Measurements from ENCODE around the gene FYN. TPM values are rescaled to one million over a fixed set of nuclear protein-coding genes. Genes with fewer than 3 reads are reported as not detected.

FYN gene
- polyA plus RNA-seq, 4 donors = 17.9 to 33.8 (median 24.8) TPM

- no peaks in the 10 kb centered on the region for H3K27me3 ChIP-seq (ENCODE audit: control insufficient read depth in 3 of 3, insufficient read depth in 3 of 3, low read length in 3 of 3)
- H3K27ac ChIP-seq (ENCODE audit: low read depth in 1 of 3, low read length in 2 of 3) = no peak overlapping the region
- H3K9me3 ChIP-seq (ENCODE audit: control insufficient read depth in 2 of 2, insufficient read depth in 1 of 2, low read depth in 1 of 2, low read length in 1 of 2) = no peaks in the 10 kb centered on the region
- peaks cover 0 to 8% (median 0%) of the 10 kb centered on the region in 3 donors for H3K4me1 ChIP-seq (ENCODE audit: control insufficient read depth in 3 of 3, insufficient read depth in 2 of 3, low read depth in 1 of 3, low read length in 2 of 3)
- 93 to 96% (median 93%) methylated on average over 6 of the region's 6 CpGs for whole genome bisulfite sequencing, 3 donors
- H3K36me3 ChIP-seq (ENCODE audit: control insufficient read depth in 3 of 3, insufficient read depth in 2 of 3, low read depth in 1 of 3, low read length in 3 of 3) = peaks cover 0 to 3% (median 0%) of the 10 kb centered on the region in 3 donors
- FAIRE-seq (no peak), DNase-seq (no peak)
- H3K4me3 ChIP-seq (ENCODE audit: low read depth in 1 of 3, low read length in 3 of 3) = no peak overlapping the region
Observed at GRCh38 chr6:111770263-111771093, 102.8 kb downstream of the FYN start.

GRCh38 chr6:111769365-111770152 is 103.7 kb downstream of the FYN start:
- peaks cover 0 to 3% (median 0%) of the 10 kb centered on the region in 3 donors for H3K36me3 ChIP-seq (ENCODE audit: control insufficient read depth in 3 of 3, insufficient read depth in 2 of 3, low read depth in 1 of 3, low read length in 3 of 3)
- peaks cover 0 to 12% (median 0%) of the 10 kb centered on the region in 3 donors for H3K4me1 ChIP-seq (ENCODE audit: control insufficient read depth in 3 of 3, insufficient read depth in 2 of 3, low read depth in 1 of 3, low read length in 2 of 3)
- no peak overlapping the region for H3K27ac ChIP-seq (ENCODE audit: low read depth in 1 of 3, low read length in 2 of 3)
- no peak for DNase-seq
- WGBS, 3 donors = 65 to 79% (median 72%) methylated on average over 1 of the region's 1 CpG
- H3K4me3 ChIP-seq (ENCODE audit: low read depth in 1 of 3, low read length in 3 of 3) = no peak overlapping the region
- no peak for FAIRE-seq
- H3K27me3 ChIP-seq (ENCODE audit: control insufficient read depth in 3 of 3, insufficient read depth in 3 of 3, low read length in 3 of 3) = no peaks in the 10 kb centered on the region
- H3K9me3 ChIP-seq (ENCODE audit: control insufficient read depth in 2 of 2, insufficient read depth in 1 of 2, low read depth in 1 of 2, low read length in 1 of 2) = no peaks in the 10 kb centered on the region

- WGBS, 3 donors = 94 to 100% (median 100%) methylated on average over 2 of the region's 2 CpGs
- no peak for FAIRE-seq
- peaks cover 0 to 15% (median 3%) of the 10 kb centered on the region in 3 donors for H3K4me1 ChIP-seq (ENCODE audit: control insufficient read depth in 3 of 3, insufficient read depth in 2 of 3, low read depth in 1 of 3, low read length in 2 of 3)
Observed at GRCh38 chr6:111768431-111768770, 104.9 kb downstream of the FYN start.

GRCh38 chr6:111767752-111768430 is 105.4 kb downstream of the FYN start:
- DNase-seq (no peak), FAIRE-seq (no peak)
- peaks cover 0 to 15% (median 3%) of the 10 kb centered on the region in 3 donors for H3K4me1 ChIP-seq (ENCODE audit: control insufficient read depth in 3 of 3, insufficient read depth in 2 of 3, low read depth in 1 of 3, low read length in 2 of 3)
- no peaks in the 10 kb centered on the region for H3K27me3 ChIP-seq (ENCODE audit: control insufficient read depth in 3 of 3, insufficient read depth in 3 of 3, low read length in 3 of 3)
- no peaks in the 10 kb centered on the region for H3K9me3 ChIP-seq (ENCODE audit: control insufficient read depth in 2 of 2, insufficient read depth in 1 of 2, low read depth in 1 of 2, low read length in 1 of 2)
- H3K36me3 ChIP-seq (ENCODE audit: control insufficient read depth in 3 of 3, insufficient read depth in 2 of 3, low read depth in 1 of 3, low read length in 3 of 3) = peaks cover 0 to 3% (median 0%) of the 10 kb centered on the region in 3 donors
- WGBS, 3 donors = 52 to 61% (median 55%) methylated on average over 5 of the region's 5 CpGs
- H3K4me3 ChIP-seq (ENCODE audit: low read depth in 1 of 3, low read length in 3 of 3) = no peak overlapping the region
- H3K27ac ChIP-seq (ENCODE audit: low read depth in 1 of 3, low read length in 2 of 3) = no peak overlapping the region

More at GRCh38 chr6:111768431-111768770, 104.9 kb downstream of the FYN start:
- H3K27me3 ChIP-seq (ENCODE audit: control insufficient read depth in 3 of 3, insufficient read depth in 3 of 3, low read length in 3 of 3) = no peaks in the 10 kb centered on the region
- no peak overlapping the region for H3K27ac ChIP-seq (ENCODE audit: low read depth in 1 of 3, low read length in 2 of 3)
- H3K4me3 ChIP-seq (ENCODE audit: low read depth in 1 of 3, low read length in 3 of 3) = no peak overlapping the region
- peaks cover 0 to 3% (median 0%) of the 10 kb centered on the region in 3 donors for H3K36me3 ChIP-seq (ENCODE audit: control insufficient read depth in 3 of 3, insufficient read depth in 2 of 3, low read depth in 1 of 3, low read length in 3 of 3)
- no peaks in the 10 kb centered on the region for H3K9me3 ChIP-seq (ENCODE audit: control insufficient read depth in 2 of 2, insufficient read depth in 1 of 2, low read depth in 1 of 2, low read length in 1 of 2)
- DNase-seq = no peak

- no peaks in the 10 kb centered on the region for H3K9me3 ChIP-seq (ENCODE audit: control insufficient read depth in 2 of 2, insufficient read depth in 1 of 2, low read depth in 1 of 2, low read length in 1 of 2)
- FAIRE-seq (no peak), DNase-seq (no peak)
- no peaks in the 10 kb centered on the region for H3K27me3 ChIP-seq (ENCODE audit: control insufficient read depth in 3 of 3, insufficient read depth in 3 of 3, low read length in 3 of 3)
- no peaks in the 10 kb centered on the region for H3K36me3 ChIP-seq (ENCODE audit: control insufficient read depth in 3 of 3, insufficient read depth in 2 of 3, low read depth in 1 of 3, low read length in 3 of 3)
- H3K4me1 ChIP-seq (ENCODE audit: control insufficient read depth in 3 of 3, insufficient read depth in 2 of 3, low read depth in 1 of 3, low read length in 2 of 3) = peaks cover 0 to 15% (median 6%) of the 10 kb centered on the region in 3 donors
- H3K4me3 ChIP-seq (ENCODE audit: low read depth in 1 of 3, low read length in 3 of 3) = no peak overlapping the region
- H3K27ac ChIP-seq (ENCODE audit: low read depth in 1 of 3, low read length in 2 of 3) = peak overlapping the region in 1 of 3 donors; percentile 43
- 67 to 75% (median 72%) methylated on average over 5 of the region's 5 CpGs for WGBS, 3 donors
Observed at GRCh38 chr6:111766201-111766857, 106.9 kb downstream of the FYN start.

- H3K9me3 ChIP-seq (ENCODE audit: control insufficient read depth in 2 of 2, insufficient read depth in 1 of 2, low read depth in 1 of 2, low read length in 1 of 2) = no peaks in the 10 kb centered on the region
- H3K4me1 ChIP-seq (ENCODE audit: control insufficient read depth in 3 of 3, insufficient read depth in 2 of 3, low read depth in 1 of 3, low read length in 2 of 3) = peaks cover 0 to 15% (median 6%) of the 10 kb centered on the region in 3 donors
- no peak overlapping the region for H3K4me3 ChIP-seq (ENCODE audit: low read depth in 1 of 3, low read length in 3 of 3)
- 77 to 86% (median 80%) methylated on average over 1 of the region's 1 CpG for whole genome bisulfite sequencing, 3 donors
- DNase-seq (no peak), FAIRE-seq (no peak)
- no peaks in the 10 kb centered on the region for H3K27me3 ChIP-seq (ENCODE audit: control insufficient read depth in 3 of 3, insufficient read depth in 3 of 3, low read length in 3 of 3)
- no peaks in the 10 kb centered on the region for H3K36me3 ChIP-seq (ENCODE audit: control insufficient read depth in 3 of 3, insufficient read depth in 2 of 3, low read depth in 1 of 3, low read length in 3 of 3)
- peak overlapping the region in 1 of 3 donors; percentile 43 for H3K27ac ChIP-seq (ENCODE audit: low read depth in 1 of 3, low read length in 2 of 3)
Observed at GRCh38 chr6:111765763-111766162, 107.5 kb downstream of the FYN start.

- Histone ChIP-seq H3K9me3 (ENCODE audit: control insufficient read depth in 2 of 2, insufficient read depth in 1 of 2, low read depth in 1 of 2, low read length in 1 of 2) (no peaks in the 10 kb centered on the region), H3K27ac (ENCODE audit: low read depth in 1 of 3, low read length in 2 of 3) (peak overlapping the region in 2 of 3 donors; percentile 62 to 79), H3K27me3 (ENCODE audit: control insufficient read depth in 3 of 3, insufficient read depth in 3 of 3, low read length in 3 of 3) (no peaks in the 10 kb centered on the region), H3K36me3 (ENCODE audit: control insufficient read depth in 3 of 3, insufficient read depth in 2 of 3, low read depth in 1 of 3, low read length in 3 of 3) (no peaks in the 10 kb centered on the region), H3K4me3 (ENCODE audit: low read depth in 1 of 3, low read length in 3 of 3) (no peak overlapping the region), H3K4me1 (ENCODE audit: control insufficient read depth in 3 of 3, insufficient read depth in 2 of 3, low read depth in 1 of 3, low read length in 2 of 3) (peaks cover 0 to 11% (median 9%) of the 10 kb centered on the region in 3 donors)
- DNase-seq = peak in 1 of 2 donors; percentile 71
- WGBS, 3 donors = 65 to 73% (median 73%) methylated on average over 13 of the region's 13 CpGs
- no peak for FAIRE-seq
Observed at GRCh38 chr6:111764238-111765175, 108.7 kb downstream of the FYN start.
